ENCODE measurements around the gene LRRN3.

GRCh38 chr7:111089822-111090426 lies 1.0 kb upstream of the LRRN3 start:
- no peak for TF ChIP-seq CHD2 (IDR thresholded peaks at IDR 0.05; ENCODE audit: borderline replicate concordance, low read depth, low read length)
- no peak for TF ChIP-seq PKNOX1 (IDR thresholded peaks at IDR 0.05)
- no peak for TF ChIP-seq CHD1 (IDR thresholded peaks at IDR 0.05; ENCODE audit: low read depth, low read length)
- TF ChIP-seq NR2C2 (IDR thresholded peaks at IDR 0.05; ENCODE audit: borderline replicate concordance, control insufficient read depth, insufficient read length, low read depth): no peak
- no peak for TF ChIP-seq NFIC (IDR thresholded peaks at IDR 0.05; ENCODE audit: low read depth, low read length)
- no peak for TF ChIP-seq EZH2 (IDR thresholded peaks at IDR 0.05; ENCODE audit: borderline replicate concordance, control insufficient read depth, low read depth, low read length)

Data from GM12878 (cell line).